ENCODE measurements around the gene FHL3.

FHL3 gene

GRCh38 chr1:37948841-37949240 lies 56.5 kb downstream of the FHL3 start:
- Histone ChIP-seq H3K9ac (no peak overlapping the region), H4K20me1 (ENCODE audit: insufficient read depth) (no peaks in the 10 kb centered on the region), H3K4me1 (ENCODE audit: low read depth, poor library complexity, severe bottlenecking) (peaks cover 9% of the 10 kb centered on the region), H3K79me2 (ENCODE audit: insufficient read depth, low read depth) (no peaks in the 10 kb centered on the region), H3K36me3 (ENCODE audit: insufficient read depth) (no peaks in the 10 kb centered on the region), H3K27ac (no peak overlapping the region), H3K4me2 (no peak overlapping the region), H2AFZ (ENCODE audit: low read depth) (no peak overlapping the region), H3K27me3 (ENCODE audit: insufficient read depth, low read depth) (no peaks in the 10 kb centered on the region), H3K4me3 (IDR thresholded peaks at IDR 0.05; ENCODE audit: insufficient read depth, low read depth, low read length) (no peak overlapping the region)
- TF ChIP-seq CTCF (conservative IDR thresholded peaks at IDR 0.05; ENCODE audit: low read depth, low read length) = no peak

GRCh38 chr1:37948166-37948565 lies 57.1 kb downstream of the FHL3 start:
- H3K4me3 ChIP-seq (IDR thresholded peaks at IDR 0.05; ENCODE audit: insufficient read depth, low read depth, low read length) = no peak overlapping the region
- no peak for TF ChIP-seq CTCF (conservative IDR thresholded peaks at IDR 0.05; ENCODE audit: low read depth, low read length)
- H3K36me3 ChIP-seq (ENCODE audit: insufficient read depth) = no peaks in the 10 kb centered on the region
- H3K4me1 ChIP-seq (ENCODE audit: low read depth, poor library complexity, severe bottlenecking) = peaks cover 9% of the 10 kb centered on the region
- no peak overlapping the region for H3K4me2 ChIP-seq
- no peaks in the 10 kb centered on the region for H3K27me3 ChIP-seq (ENCODE audit: insufficient read depth, low read depth)
- H3K27ac ChIP-seq = no peak overlapping the region
- no peak overlapping the region for H3K9ac ChIP-seq
- no peaks in the 10 kb centered on the region for H3K79me2 ChIP-seq (ENCODE audit: insufficient read depth, low read depth)
- no peak overlapping the region for H2AFZ ChIP-seq (ENCODE audit: low read depth)
- H4K20me1 ChIP-seq (ENCODE audit: insufficient read depth) = no peaks in the 10 kb centered on the region

- Histone ChIP-seq H3K27me3 (ENCODE audit: insufficient read depth, low read depth) (no peaks in the 10 kb centered on the region), H3K9ac (peak overlapping the region; percentile 66; the same call in 1 of the 2 replicates), H4K20me1 (ENCODE audit: insufficient read depth) (no peaks in the 10 kb centered on the region), H3K4me3 (IDR thresholded peaks at IDR 0.05; ENCODE audit: insufficient read depth, low read depth, low read length) (no peak overlapping the region), H3K79me2 (ENCODE audit: insufficient read depth, low read depth) (no peaks in the 10 kb centered on the region), H3K4me2 (peak overlapping the region; percentile 72), H3K4me1 (ENCODE audit: low read depth, poor library complexity, severe bottlenecking) (peaks cover 9% of the 10 kb centered on the region), H3K27ac (no peak overlapping the region), H2AFZ (ENCODE audit: low read depth) (peak overlapping the region; percentile 97), H3K36me3 (ENCODE audit: insufficient read depth) (no peaks in the 10 kb centered on the region)
- TF ChIP-seq CTCF (conservative IDR thresholded peaks at IDR 0.05; ENCODE audit: low read depth, low read length) = no peak
Measured at GRCh38 chr1:37947364-37947763, 58.0 kb downstream of the FHL3 start.

All from KMS-11 (cell line).